ENCODE data around the gene MS4A1. TPM values are rescaled to one million over a fixed set of nuclear protein-coding genes. Genes with fewer than 3 reads are reported as not detected.

The MS4A1 gene
- total and polyA plus RNA-seq, 2 experiments from 2014 or later, result not detected

GRCh38 chr11:60492488-60493009 lies 36.9 kb downstream of the MS4A1 start, which contains the start of gene MS4A12:
MS4A12 (plus strand) TSS chr11:60492778; CDS start chr11:60497319, 4,541 bp downstream.
- H3K27me3 ChIP-seq, result no peaks in the 10 kb centered on the region
- H3K27ac ChIP-seq, result no peak within 1 kb of the TSS
- H3K9me2 ChIP-seq (replicated peaks; ENCODE audit: insufficient read depth), result no peaks in the 10 kb centered on the region
- DNase-seq (ENCODE audit: low spot score), result no peak
- H4K20me1 ChIP-seq (ENCODE audit: insufficient read depth, poor library complexity, severe bottlenecking), result no peaks in the 10 kb centered on the region
- TF ChIP-seq EZH2 (IDR thresholded peaks at IDR 0.05; ENCODE audit: borderline replicate concordance) (no peak), CTCF (IDR thresholded peaks at IDR 0.05; ENCODE audit: poor library complexity) (no peak), EZH2phosphoT487 (IDR thresholded peaks at IDR 0.05; ENCODE audit: low read depth, severe bottlenecking, unreplicated experiment) (no peak)
- H3K4me3 ChIP-seq, result no peak within 1 kb of the TSS
- no peaks in the 10 kb centered on the region for H3K36me3 ChIP-seq (replicated peaks; ENCODE audit: insufficient read depth, low read depth)
- WGBS (ENCODE audit: low lambda C conversion rate, missing lambda C conversion rate), result 72% methylated on average over 4 of the region's 4 CpGs
- H3K9me3 ChIP-seq (ENCODE audit: low read depth), result no peaks in the 10 kb centered on the region
- no peak within 1 kb of the TSS for H3K4me2 ChIP-seq
- H3K79me2 ChIP-seq, result no peaks in the 10 kb centered on the region
- no peaks in the 10 kb centered on the region for H3K4me1 ChIP-seq (ENCODE audit: insufficient read depth)
- H2AFZ ChIP-seq, result no peak within 1 kb of the TSS

- H3K9me2 ChIP-seq (replicated peaks; ENCODE audit: insufficient read depth), result no peaks in the 10 kb centered on the region
- no peaks in the 10 kb centered on the region for H3K4me1 ChIP-seq (ENCODE audit: insufficient read depth)
- H2AFZ ChIP-seq, result no peak overlapping the region
- H3K9me3 ChIP-seq (ENCODE audit: low read depth), result no peaks in the 10 kb centered on the region
- DNase-seq (ENCODE audit: low spot score), result no peak
- H3K4me2 ChIP-seq, result no peak overlapping the region
- H4K20me1 ChIP-seq (ENCODE audit: insufficient read depth, poor library complexity, severe bottlenecking), result no peaks in the 10 kb centered on the region
- no peak overlapping the region for H3K4me3 ChIP-seq
- H3K36me3 ChIP-seq (replicated peaks; ENCODE audit: insufficient read depth, low read depth), result no peaks in the 10 kb centered on the region
- no peaks in the 10 kb centered on the region for H3K79me2 ChIP-seq
- H3K27ac ChIP-seq, result no peak overlapping the region
- TF ChIP-seq CTCF (IDR thresholded peaks at IDR 0.05; ENCODE audit: poor library complexity), result no peak
- no peak for TF ChIP-seq EZH2 (IDR thresholded peaks at IDR 0.05; ENCODE audit: borderline replicate concordance)
- no peak for TF ChIP-seq EZH2phosphoT487 (IDR thresholded peaks at IDR 0.05; ENCODE audit: low read depth, severe bottlenecking, unreplicated experiment)
- no peaks in the 10 kb centered on the region for H3K27me3 ChIP-seq
- 90% methylated on average over 2 of the region's 2 CpGs for whole genome bisulfite sequencing (ENCODE audit: low lambda C conversion rate, missing lambda C conversion rate)
Measured at GRCh38 chr11:60493454-60493853, 37.8 kb downstream of the MS4A1 start.

DNA sequence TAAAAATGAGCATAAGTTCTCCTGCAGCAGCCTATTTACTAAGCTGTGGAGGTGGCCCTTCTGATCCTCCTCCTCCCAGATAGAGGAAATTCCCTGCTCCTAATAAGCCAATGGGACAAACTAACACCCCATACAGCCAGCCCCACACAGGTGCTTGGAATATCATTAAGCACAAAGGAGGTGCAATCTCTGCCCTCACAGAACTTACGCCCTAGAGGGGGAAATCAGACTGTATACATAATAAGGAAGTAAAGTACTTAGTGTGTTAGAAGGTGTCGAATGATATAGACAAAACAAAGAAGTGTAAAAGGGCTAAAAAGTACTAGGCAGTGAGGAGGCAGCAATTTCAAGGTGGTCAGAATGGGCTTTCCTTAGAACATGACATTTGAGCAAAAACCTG lies 42.8 kb downstream of the MS4A1 start:
- Histone ChIP-seq H4K20me1 (ENCODE audit: insufficient read depth, poor library complexity, severe bottlenecking) (no peaks in the 10 kb centered on the region), H3K36me3 (replicated peaks; ENCODE audit: insufficient read depth, low read depth) (no peaks in the 10 kb centered on the region), H3K9me2 (replicated peaks; ENCODE audit: insufficient read depth) (no peaks in the 10 kb centered on the region), H3K9me3 (ENCODE audit: low read depth) (no peaks in the 10 kb centered on the region), H3K4me2 (no peak overlapping the region), H3K27me3 (no peaks in the 10 kb centered on the region), H3K4me3 (no peak overlapping the region), H3K4me1 (ENCODE audit: insufficient read depth) (no peaks in the 10 kb centered on the region), H2AFZ (no peak overlapping the region), H3K79me2 (no peaks in the 10 kb centered on the region), H3K27ac (no peak overlapping the region)
- WGBS (ENCODE audit: low lambda C conversion rate, missing lambda C conversion rate), result 82% methylated on average over 2 of the region's 2 CpGs
- TF ChIP-seq EZH2 (IDR thresholded peaks at IDR 0.05; ENCODE audit: borderline replicate concordance), result no peak
- no peak for TF ChIP-seq EZH2phosphoT487 (IDR thresholded peaks at IDR 0.05; ENCODE audit: low read depth, severe bottlenecking, unreplicated experiment)
- TF ChIP-seq CTCF (IDR thresholded peaks at IDR 0.05; ENCODE audit: poor library complexity), result no peak
- DNase-seq (ENCODE audit: low spot score), result no peak
